Measurements from ENCODE around the gene TTC39B. TPM values are rescaled to one million over a fixed set of nuclear protein-coding genes. Genes with fewer than 3 reads are reported as not detected.

Gene TTC39B
- total and polyA plus RNA-seq, 3 experiments from 2014 or later: 6.9 to 12.1 (median 11.3) TPM

GRCh38 chr9:15161753-15162152 lies 145.3 kb downstream of the TTC39B start:
- ChIA-PET POLR2A (no interaction called here), CTCF (interaction anchor here (0.9 kb wide), 1 partner anchor 27 kb away, joined by 4 read pairs; no protein-coding TSS in a partner anchor)
- DNase-seq: no peak
- H3K9me3 Mint-ChIP-seq: no peaks in the 10 kb centered on the region
- no peaks in the 10 kb centered on the region for H3K27me3 ChIP-seq (ENCODE audit: insufficient read depth, low read length, poor library complexity, severe bottlenecking)
- no peaks in the 10 kb centered on the region for H3K27me3 Mint-ChIP-seq
- no peaks in the 10 kb centered on the region for H3K36me3 ChIP-seq (ENCODE audit: insufficient read depth, low read length)
- H3K4me1 ChIP-seq (ENCODE audit: insufficient read depth, low read length): no peaks in the 10 kb centered on the region
- no peak overlapping the region for H3K4me3 Mint-ChIP-seq
- no peak overlapping the region for H3K27ac ChIP-seq (ENCODE audit: low read depth, low read length)
- no peak overlapping the region for H3K27ac Mint-ChIP-seq
- H3K4me3 ChIP-seq (ENCODE audit: low read length): no peak overlapping the region
- peaks cover 1 to 7% (median 4%) of the 10 kb centered on the region in 3 donors for H3K36me3 Mint-ChIP-seq
- no peaks in the 10 kb centered on the region for H3K9me3 ChIP-seq (ENCODE audit: low read length)
- peaks cover 0 to 4% (median 4%) of the 10 kb centered on the region in 3 donors for H3K4me1 Mint-ChIP-seq

GRCh38 chr9:15160673-15161072 lies 146.3 kb downstream of the TTC39B start:
- peaks cover 0 to 4% (median 4%) of the 10 kb centered on the region in 3 donors for H3K4me1 Mint-ChIP-seq
- CTCF ChIA-PET: interaction anchor here (0.9 kb wide), 1 partner anchor 26 kb away, joined by 4 read pairs; no protein-coding TSS in a partner anchor

GRCh38 chr9:15158064-15158463 lies 149.0 kb downstream of the TTC39B start:
- no peak for DNase-seq
- no peaks in the 10 kb centered on the region for H3K4me1 Mint-ChIP-seq
- no peak overlapping the region for H3K27ac Mint-ChIP-seq
- H3K4me3 Mint-ChIP-seq: no peak overlapping the region
- H3K27me3 Mint-ChIP-seq: peaks cover 7 to 14% of the 10 kb centered on the region in 2 donors
- Histone ChIP-seq H3K27ac (ENCODE audit: low read depth, low read length) (no peak overlapping the region), H3K4me3 (ENCODE audit: low read length) (no peak overlapping the region), H3K9me3 (ENCODE audit: low read length) (no peaks in the 10 kb centered on the region), H3K36me3 (ENCODE audit: insufficient read depth, low read length) (no peaks in the 10 kb centered on the region), H3K27me3 (ENCODE audit: insufficient read depth, low read length, poor library complexity, severe bottlenecking) (no peaks in the 10 kb centered on the region), H3K4me1 (ENCODE audit: insufficient read depth, low read length) (no peaks in the 10 kb centered on the region)
- ChIA-PET POLR2A (no interaction called here), CTCF (interaction anchor here (0.7 to 0.8 kb wide), 2 partner anchors 9 to 11 kb away, joined by 3 read pairs; no protein-coding TSS in a partner anchor)
- H3K9me3 Mint-ChIP-seq: no peaks in the 10 kb centered on the region
- H3K36me3 Mint-ChIP-seq: peaks cover 0 to 4% (median 0%) of the 10 kb centered on the region in 3 donors

More at GRCh38 chr9:15160673-15161072, 146.3 kb downstream of the TTC39B start:
- Histone ChIP-seq H3K27me3 (ENCODE audit: insufficient read depth, low read length, poor library complexity, severe bottlenecking) (no peaks in the 10 kb centered on the region), H3K4me3 (ENCODE audit: low read length) (no peak overlapping the region), H3K27ac (ENCODE audit: low read depth, low read length) (no peak overlapping the region), H3K4me1 (ENCODE audit: insufficient read depth, low read length) (no peaks in the 10 kb centered on the region), H3K9me3 (ENCODE audit: low read length) (no peaks in the 10 kb centered on the region), H3K36me3 (ENCODE audit: insufficient read depth, low read length) (no peaks in the 10 kb centered on the region)
- H3K27me3 Mint-ChIP-seq: peaks cover 0 to 2% of the 10 kb centered on the region in 2 donors
- no peak overlapping the region for H3K4me3 Mint-ChIP-seq
- H3K9me3 Mint-ChIP-seq: no peaks in the 10 kb centered on the region
- peak overlapping the region in 1 of 8 donors; percentile 33 for H3K27ac Mint-ChIP-seq
- peaks cover 1 to 6% (median 4%) of the 10 kb centered on the region in 3 donors for H3K36me3 Mint-ChIP-seq
- POLR2A ChIA-PET: no interaction called here
- DNase-seq: no peak

DNA sequence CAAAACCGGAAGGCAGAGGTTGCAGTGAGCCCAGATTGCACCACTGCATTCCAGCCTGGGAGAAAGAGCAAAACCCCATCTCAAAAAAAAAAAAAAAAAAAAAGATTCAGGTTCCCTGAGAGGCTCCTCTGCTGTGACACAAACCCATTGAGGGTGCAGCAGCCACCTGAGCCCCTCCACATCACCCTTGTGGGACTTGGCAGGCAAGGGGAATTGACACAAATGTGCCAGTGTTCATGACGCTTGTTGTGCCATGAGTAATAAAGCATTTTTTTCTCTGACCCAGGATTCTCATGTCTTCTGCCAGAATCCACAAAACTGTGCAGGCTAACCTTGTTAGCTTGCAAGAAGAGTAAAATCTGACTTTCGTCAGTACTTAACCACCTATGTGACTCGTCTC lies 149.6 kb downstream of the TTC39B start:
- Mint-ChIP-seq H3K4me1 (no peaks in the 10 kb centered on the region), H3K9me3 (no peaks in the 10 kb centered on the region), H3K4me3 (no peak overlapping the region), H3K36me3 (peaks cover 0 to 4% (median 0%) of the 10 kb centered on the region in 3 donors), H3K27me3 (peaks cover 7 to 14% of the 10 kb centered on the region in 2 donors), H3K27ac (no peak overlapping the region)
- ChIA-PET POLR2A (no interaction called here), CTCF (interaction anchor here (0.8 kb wide), 1 partner anchor 12 kb away, joined by 3 read pairs; no protein-coding TSS in a partner anchor)
- DNase-seq: no peak
- Histone ChIP-seq H3K4me1 (ENCODE audit: insufficient read depth, low read length) (no peaks in the 10 kb centered on the region), H3K9me3 (ENCODE audit: low read length) (no peaks in the 10 kb centered on the region), H3K27me3 (ENCODE audit: insufficient read depth, low read length, poor library complexity, severe bottlenecking) (no peaks in the 10 kb centered on the region), H3K27ac (ENCODE audit: low read depth, low read length) (no peak overlapping the region), H3K36me3 (ENCODE audit: insufficient read depth, low read length) (no peaks in the 10 kb centered on the region), H3K4me3 (ENCODE audit: low read length) (no peak overlapping the region)

- Mint-ChIP-seq H3K27me3 (peaks cover 7 to 17% of the 10 kb centered on the region in 2 donors), H3K9me3 (no peaks in the 10 kb centered on the region), H3K4me3 (no peak overlapping the region), H3K36me3 (peaks cover 0 to 4% (median 0%) of the 10 kb centered on the region in 3 donors), H3K27ac (no peak overlapping the region), H3K4me1 (no peaks in the 10 kb centered on the region)
- Histone ChIP-seq H3K4me1 (ENCODE audit: insufficient read depth, low read length) (no peaks in the 10 kb centered on the region), H3K4me3 (ENCODE audit: low read length) (no peak overlapping the region), H3K27me3 (ENCODE audit: insufficient read depth, low read length, poor library complexity, severe bottlenecking) (no peaks in the 10 kb centered on the region), H3K27ac (ENCODE audit: low read depth, low read length) (no peak overlapping the region), H3K36me3 (ENCODE audit: insufficient read depth, low read length) (no peaks in the 10 kb centered on the region), H3K9me3 (ENCODE audit: low read length) (no peaks in the 10 kb centered on the region)
- ChIA-PET CTCF (no interaction called here), POLR2A (no interaction called here)
- no peak for DNase-seq
These were observed 150.8 kb downstream of the TTC39B start for GRCh38 chr9:15156241-15156640.

- CTCF ChIA-PET: no interaction called here
- H3K36me3 Mint-ChIP-seq: peaks cover 0 to 4% (median 0%) of the 10 kb centered on the region in 3 donors
- H3K4me3 ChIP-seq (ENCODE audit: low read length): no peak overlapping the region
- no peaks in the 10 kb centered on the region for H3K36me3 ChIP-seq (ENCODE audit: insufficient read depth, low read length)
- no peaks in the 10 kb centered on the region for H3K4me1 ChIP-seq (ENCODE audit: insufficient read depth, low read length)
- POLR2A ChIA-PET: no interaction called here
- peaks cover 7 to 19% of the 10 kb centered on the region in 2 donors for H3K27me3 Mint-ChIP-seq
- no peak overlapping the region for H3K27ac ChIP-seq (ENCODE audit: low read depth, low read length)
- no peaks in the 10 kb centered on the region for H3K9me3 Mint-ChIP-seq
- no peak for DNase-seq
- H3K4me1 Mint-ChIP-seq: no peaks in the 10 kb centered on the region
- no peaks in the 10 kb centered on the region for H3K27me3 ChIP-seq (ENCODE audit: insufficient read depth, low read length, poor library complexity, severe bottlenecking)
- H3K4me3 Mint-ChIP-seq: no peak overlapping the region
- H3K27ac Mint-ChIP-seq: no peak overlapping the region
- H3K9me3 ChIP-seq (ENCODE audit: low read length): no peaks in the 10 kb centered on the region
These were observed 151.2 kb downstream of the TTC39B start for GRCh38 chr9:15155826-15156225.

- POLR2A ChIA-PET: no interaction called here
These were observed 151.7 kb downstream of the TTC39B start for GRCh38 chr9:15155323-15155722.

GRCh38 chr9:15154677-15155076 lies 152.3 kb downstream of the TTC39B start:
- POLR2A ChIA-PET: no interaction called here
- DNase-seq: no peak
- CTCF ChIA-PET: no interaction called here
- H3K4me3 Mint-ChIP-seq: no peak overlapping the region
- Histone ChIP-seq H3K36me3 (ENCODE audit: insufficient read depth, low read length) (no peaks in the 10 kb centered on the region), H3K27ac (ENCODE audit: low read depth, low read length) (no peak overlapping the region), H3K4me1 (ENCODE audit: insufficient read depth, low read length) (no peaks in the 10 kb centered on the region), H3K27me3 (ENCODE audit: insufficient read depth, low read length, poor library complexity, severe bottlenecking) (no peaks in the 10 kb centered on the region), H3K4me3 (ENCODE audit: low read length) (no peak overlapping the region), H3K9me3 (ENCODE audit: low read length) (no peaks in the 10 kb centered on the region)
- peaks cover 9 to 26% of the 10 kb centered on the region in 2 donors for H3K27me3 Mint-ChIP-seq
- no peaks in the 10 kb centered on the region for H3K9me3 Mint-ChIP-seq
- no peak overlapping the region for H3K27ac Mint-ChIP-seq
- peaks cover 0 to 4% (median 0%) of the 10 kb centered on the region in 3 donors for H3K36me3 Mint-ChIP-seq
- H3K4me1 Mint-ChIP-seq: no peaks in the 10 kb centered on the region

More at GRCh38 chr9:15155323-15155722, 151.7 kb downstream of the TTC39B start:
- no peaks in the 10 kb centered on the region for H3K27me3 ChIP-seq (ENCODE audit: insufficient read depth, low read length, poor library complexity, severe bottlenecking)
- H3K36me3 ChIP-seq (ENCODE audit: insufficient read depth, low read length): no peaks in the 10 kb centered on the region
- no peak for DNase-seq
- Mint-ChIP-seq H3K27me3 (peaks cover 7 to 19% of the 10 kb centered on the region in 2 donors), H3K4me3 (no peak overlapping the region), H3K36me3 (peaks cover 0 to 4% (median 0%) of the 10 kb centered on the region in 3 donors), H3K9me3 (no peaks in the 10 kb centered on the region), H3K4me1 (no peaks in the 10 kb centered on the region), H3K27ac (no peak overlapping the region)
- H3K4me3 ChIP-seq (ENCODE audit: low read length): no peak overlapping the region
- CTCF ChIA-PET: no interaction called here
- no peaks in the 10 kb centered on the region for H3K9me3 ChIP-seq (ENCODE audit: low read length)
- H3K4me1 ChIP-seq (ENCODE audit: insufficient read depth, low read length): no peaks in the 10 kb centered on the region
- no peak overlapping the region for H3K27ac ChIP-seq (ENCODE audit: low read depth, low read length)

Measured in CD8-positive, alpha-beta memory T cell (primary cell).